AG04449 (cell line): ENCODE data around the gene ARPP19.

Source experiments
- CTCF ChIA-PET: fragments of 350-600 bp; formaldehyde crosslinking; extraction: SDS; loops from one replicate; lab custom pipeline; 2021; ENCODE audit warnings: antibody characterized with exemption; lab: Yijun Ruan, JAX
- POLR2A ChIA-PET: fragments of 400-600, 350-600 bp; formaldehyde crosslinking; extraction: SDS; loops from one replicate; lab custom pipeline; 2020; ENCODE audit warnings: antibody characterized with exemption, inconsistent platforms; lab: Yijun Ruan, JAX
- DNase-seq: peaks from one replicate; pipeline ENCODE4 v3.0.0-alpha.2; 2010; ENCODE audit warnings: low read depth, low spot score
- H3K4me3 ChIP-seq: 2 replicates; pipeline ENCODE4 v1.5.1; 2011; ENCODE audit warnings: low read depth, mild to moderate bottlenecking, control low read depth, low read length
- TF ChIP-seq, protein P1 (sequence below): IDR thresholded peaks from one replicate; pipeline ENCODE4 v1.5.1; 2011; ENCODE audit warnings: mild to moderate bottlenecking, moderate library complexity, low read length, control low read depth, inconsistent platforms; ENCODE audit not compliant: insufficient read depth; ENCODE audit errors: missing control alignments

ARPP19 gene

DNA sequence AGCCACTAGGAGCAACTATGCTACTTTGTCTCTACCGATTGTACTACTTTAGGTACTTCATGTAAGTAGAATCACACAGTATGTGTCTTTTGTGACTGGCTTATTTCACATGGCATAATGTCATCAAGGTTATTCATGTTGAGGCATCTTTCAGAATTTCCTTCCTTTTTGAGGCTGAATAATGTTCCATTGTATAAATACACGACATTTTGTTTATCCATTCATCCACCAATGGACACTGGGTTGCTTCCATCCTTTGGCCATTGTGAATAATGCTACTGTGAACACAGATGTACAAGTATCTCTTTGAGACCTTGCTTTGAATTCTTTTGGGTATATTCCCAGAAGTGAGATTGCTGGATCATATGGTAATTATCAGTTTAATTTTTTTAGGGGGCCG, 69.3 kb downstream of the ARPP19 start:
- ChIA-PET POLR2A (no interaction called here), CTCF (no interaction called here)
- no peak overlapping the region for H3K4me3 ChIP-seq
- TF ChIP-seq, protein P1, sequence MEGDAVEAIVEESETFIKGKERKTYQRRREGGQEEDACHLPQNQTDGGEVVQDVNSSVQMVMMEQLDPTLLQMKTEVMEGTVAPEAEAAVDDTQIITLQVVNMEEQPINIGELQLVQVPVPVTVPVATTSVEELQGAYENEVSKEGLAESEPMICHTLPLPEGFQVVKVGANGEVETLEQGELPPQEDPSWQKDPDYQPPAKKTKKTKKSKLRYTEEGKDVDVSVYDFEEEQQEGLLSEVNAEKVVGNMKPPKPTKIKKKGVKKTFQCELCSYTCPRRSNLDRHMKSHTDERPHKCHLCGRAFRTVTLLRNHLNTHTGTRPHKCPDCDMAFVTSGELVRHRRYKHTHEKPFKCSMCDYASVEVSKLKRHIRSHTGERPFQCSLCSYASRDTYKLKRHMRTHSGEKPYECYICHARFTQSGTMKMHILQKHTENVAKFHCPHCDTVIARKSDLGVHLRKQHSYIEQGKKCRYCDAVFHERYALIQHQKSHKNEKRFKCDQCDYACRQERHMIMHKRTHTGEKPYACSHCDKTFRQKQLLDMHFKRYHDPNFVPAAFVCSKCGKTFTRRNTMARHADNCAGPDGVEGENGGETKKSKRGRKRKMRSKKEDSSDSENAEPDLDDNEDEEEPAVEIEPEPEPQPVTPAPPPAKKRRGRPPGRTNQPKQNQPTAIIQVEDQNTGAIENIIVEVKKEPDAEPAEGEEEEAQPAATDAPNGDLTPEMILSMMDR: no peak
- DNase-seq: no peak

DNA sequence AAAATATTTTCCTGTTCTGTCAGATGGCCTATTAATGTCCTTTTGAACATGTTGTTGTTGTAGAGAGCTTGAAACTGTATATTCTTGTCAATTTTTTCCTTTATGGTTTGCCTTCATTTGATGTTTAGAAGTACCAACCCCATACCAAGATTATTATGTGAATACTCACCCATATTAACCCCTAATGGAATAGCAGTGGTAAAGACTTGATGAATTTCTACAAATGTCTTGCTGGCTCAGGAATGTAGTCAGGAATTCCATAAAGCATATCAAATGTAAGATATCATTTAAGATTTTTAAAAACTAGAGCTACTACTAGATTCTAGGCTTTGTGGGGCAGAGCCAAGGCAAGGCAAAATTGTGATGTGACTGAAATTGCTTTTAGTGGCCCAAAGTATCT, 70.1 kb downstream of the ARPP19 start:
- no peak overlapping the region for H3K4me3 ChIP-seq
- DNase-seq: no peak
- CTCF ChIA-PET: no interaction called here
- TF ChIP-seq, protein P1: no peak
- POLR2A ChIA-PET: interaction anchor here (0.6 kb wide), 1 partner anchor 27 kb away, joined by 3 read pairs; no protein-coding TSS in a partner anchor
